ENCODE data around the gene EPB41. TPM values are rescaled to one million over a fixed set of nuclear protein-coding genes. Genes with fewer than 3 reads are reported as not detected.

The EPB41 gene
- total RNA-seq (2022; extraction: Qiagen RNA extraction) = 3.7 to 5.1 TPM (median 4.5 TPM) in 5 replicates

DNA sequence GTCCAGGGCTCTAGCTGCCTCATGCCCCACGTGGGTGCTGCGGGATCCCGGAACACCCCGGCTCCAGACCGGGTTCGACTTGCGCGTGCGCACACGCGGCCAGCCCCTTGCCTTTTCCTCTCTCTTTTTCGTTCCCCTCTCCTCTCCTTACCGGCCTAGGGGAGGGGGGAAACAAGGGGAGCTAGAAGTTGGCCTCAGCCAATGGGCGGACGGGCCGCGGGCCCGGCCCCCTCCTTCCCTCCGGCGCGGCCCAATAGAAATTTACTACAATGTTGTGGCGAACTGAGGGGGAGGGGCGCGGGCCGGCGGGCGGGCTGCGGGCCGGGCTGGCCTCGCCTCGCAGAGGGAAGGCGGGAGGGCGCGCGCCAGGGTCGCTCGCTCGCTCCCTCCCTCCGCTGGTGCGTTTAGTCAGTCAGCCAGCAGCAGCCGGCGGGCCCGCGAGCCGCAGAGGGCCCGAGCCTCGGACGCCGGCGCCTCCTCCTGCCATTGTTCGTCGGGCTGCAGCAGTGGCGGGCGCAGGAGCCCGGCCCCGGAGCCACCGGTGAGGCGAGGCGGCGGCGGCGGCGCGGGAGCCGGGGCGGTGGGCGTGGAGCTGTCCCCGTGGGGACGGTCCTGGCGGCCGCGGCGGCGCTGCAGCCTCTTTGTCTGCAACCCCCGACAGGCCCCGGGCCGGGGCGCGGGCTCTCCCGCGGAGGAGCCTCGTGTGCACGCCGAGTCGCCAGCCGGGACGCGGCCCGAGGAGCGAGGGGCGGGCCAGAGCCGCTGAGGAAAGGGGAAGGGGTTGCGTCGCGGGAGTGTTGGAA is at the start of gene EPB41:
Gene EPB41, plus strand, starts transcription at position 342 of the 803 bp plus-strand sequence. CDS start 72,869 bp downstream, outside the sequence.

GRCh38 chr1:29123887-29124365 is 209.6 kb downstream of the EPB41 start, which contains the start of gene TMEM200B:
TMEM200B (minus strand) TSS chr1:29123903; CDS start chr1:29121828, 2,075 bp downstream.

Other genes with a start within 250 kb of the EPB41 start
- gene GMEB1, start 245.8 kb upstream of the EPB41 start, total RNA-seq (2022; extraction: Qiagen RNA extraction) = 5.6 to 6.4 TPM (median 6.2 TPM) in 5 replicates
- gene YTHDF2, start 177.6 kb upstream of the EPB41 start, total RNA-seq (2022; extraction: Qiagen RNA extraction) = 50.0 to 60.2 TPM (median 54.9 TPM) in 5 replicates
- 0.02 to 0.07 TPM (median 0.05 TPM) in 5 replicates for gene OPRD1, start 102.4 kb upstream of the EPB41 start, total RNA-seq (2022; extraction: Qiagen RNA extraction)
- 0.05 to 0.16 TPM (median 0.12 TPM) in 5 replicates for gene TMEM200B, start 209.3 kb downstream of the EPB41 start, total RNA-seq (2022; extraction: Qiagen RNA extraction)

Measured in A549 treated with CORT108297 at 1 μM for 4 hours (cell line).